GDM1 (cell line): ENCODE measurements around the gene ID3.

Experiments
- DNase-seq: peaks from one replicate; lab custom pipeline; 2025; lab: John Stamatoyannopoulos, UW

Gene ID3

GRCh38 chr1:23559136-23559984, at the start of gene ID3:
TSS of gene ID3 (minus strand) at chr1:23559501. CDS start at chr1:23559426, 75 bp downstream.
- DNase-seq, result peak; percentile 81

GRCh38 chr1:23607944-23608343, 48.6 kb upstream of the ID3 start:
- no peak for DNase-seq

GRCh38 chr1:23601968-23602876, 42.9 kb upstream of the ID3 start:
- DNase-seq, result no peak

GRCh38 chr1:23601135-23601967, 42.0 kb upstream of the ID3 start:
- DNase-seq, result no peak

- DNase-seq, result no peak
Observed at GRCh38 chr1:23600283-23600682, 41.0 kb upstream of the ID3 start.

- DNase-seq, result no peak
Observed at GRCh38 chr1:23599125-23599524, 39.8 kb upstream of the ID3 start.

- no peak for DNase-seq
Observed at GRCh38 chr1:23598424-23598823, 39.1 kb upstream of the ID3 start.

GRCh38 chr1:23597635-23598388, 38.5 kb upstream of the ID3 start:
- peak; percentile 13 for DNase-seq

GRCh38 chr1:23596382-23597358, 37.4 kb upstream of the ID3 start:
- DNase-seq, result no peak

- peak; percentile 67 for DNase-seq
Observed at GRCh38 chr1:23594927-23595353, 35.6 kb upstream of the ID3 start.

GRCh38 chr1:23594149-23594907, 35.0 kb upstream of the ID3 start:
- no peak for DNase-seq

- DNase-seq, result no peak
Observed at GRCh38 chr1:23593556-23594148, 34.4 kb upstream of the ID3 start.

GRCh38 chr1:23593042-23593521, 33.8 kb upstream of the ID3 start:
- no peak for DNase-seq

GRCh38 chr1:23592209-23592892, 33.0 kb upstream of the ID3 start:
- peak; percentile 36 for DNase-seq

GRCh38 chr1:23591460-23592208, 32.3 kb upstream of the ID3 start:
- peak; percentile 14 for DNase-seq

- DNase-seq, result no peak
Observed at GRCh38 chr1:23590058-23590783, 30.9 kb upstream of the ID3 start.

- DNase-seq, result no peak
Observed at GRCh38 chr1:23589585-23589986, 30.3 kb upstream of the ID3 start.
